Mesothelial cell of epicardium (in vitro differentiated cells): ENCODE results near the gene ALG14. TPM values are rescaled to one million over a fixed set of nuclear protein-coding genes. Genes with fewer than 3 reads are reported as not detected.
A peak's percentile ranks its signal among the peaks of the same experiment; 100 is the strongest.

Experiments
- DNase-seq, 2 experiments: peaks; one replicate each; pipeline ENCODE4 v3.0.0; 2021; ENCODE audit warnings: low spot score in 2 of 2; ENCODE audit not compliant: unreplicated experiment in 2 of 2
- H3K27ac Mint-ChIP-seq: 2 replicates; pipeline ENCODE4 v1.8.0; 2021; ENCODE audit warnings: mixed read lengths
- H3K27me3 Mint-ChIP-seq: 2 replicates; pipeline ENCODE4 v1.8.0; 2021; ENCODE audit warnings: low read depth, mixed read lengths
- H3K36me3 Mint-ChIP-seq: 2 replicates; pipeline ENCODE4 v1.8.0; 2021; ENCODE audit warnings: mixed read lengths
- H3K4me1 Mint-ChIP-seq: 2 replicates; pipeline ENCODE4 v1.8.0; 2021; ENCODE audit warnings: mixed read lengths
- H3K4me3 Mint-ChIP-seq: 2 replicates; pipeline ENCODE4 v1.8.0; 2021; ENCODE audit warnings: mild to moderate bottlenecking, moderate library complexity, mixed read lengths
- H3K9me3 Mint-ChIP-seq: 2 replicates; pipeline ENCODE4 v1.8.0; 2021; ENCODE audit warnings: mixed read lengths
- CTCF ChIP-seq: fragments of 200-600 bp; sonication (generic); IDR thresholded peaks from one replicate; pipeline ENCODE4 v1.5.0; 2021; ENCODE audit warnings: antibody characterized with exemption; ENCODE audit not compliant: unreplicated experiment
- total RNA-seq: library from RNA; stranded (reverse); gene quantifications from 3 replicates; pipeline ENCODE4 v1.2.1, GENCODE V29; 2021

Gene ALG14
- total RNA-seq, 1 donor from 2014 or later: 5.0 TPM

- H3K9me3 Mint-ChIP-seq: no peaks in the 10 kb centered on the region
- TF ChIP-seq CTCF: no peak
- peaks cover 7% of the 10 kb centered on the region for H3K36me3 Mint-ChIP-seq
- H3K4me3 Mint-ChIP-seq: peak overlapping the region; percentile 95
- DNase-seq: no peak
- H3K4me1 Mint-ChIP-seq: peaks cover 55% of the 10 kb centered on the region
- H3K27ac Mint-ChIP-seq: peak overlapping the region; percentile 100
- H3K27me3 Mint-ChIP-seq: no peaks in the 10 kb centered on the region
Measured at GRCh38 chr1:94928293-94928939, 144.3 kb downstream of the ALG14 start.

- Mint-ChIP-seq H3K27me3 (no peaks in the 10 kb centered on the region), H3K9me3 (no peaks in the 10 kb centered on the region), H3K36me3 (peaks cover 2% of the 10 kb centered on the region), H3K4me1 (peaks cover 63% of the 10 kb centered on the region), H3K4me3 (peak overlapping the region; percentile 95), H3K27ac (peak overlapping the region; percentile 100)
- no peak for DNase-seq
- no peak for TF ChIP-seq CTCF
Measured at GRCh38 chr1:94927405-94928175, 145.2 kb downstream of the ALG14 start.

GRCh38 chr1:94926915-94927404 is 145.8 kb downstream of the ALG14 start, which contains the start of gene CNN3:
Gene CNN3 (minus strand): TSS chr1:94927110. CDS start chr1:94926894, 216 bp downstream.
- Mint-ChIP-seq H3K4me3 (peak within 1 kb of the TSS; percentile 96), H3K27ac (peak within 1 kb of the TSS; percentile 100), H3K36me3 (peaks cover 2% of the 10 kb centered on the region), H3K4me1 (peaks cover 67% of the 10 kb centered on the region), H3K27me3 (no peaks in the 10 kb centered on the region), H3K9me3 (no peaks in the 10 kb centered on the region)
- no peak for TF ChIP-seq CTCF
- peak; percentile 83 to 93 for DNase-seq

GRCh38 chr1:94926126-94926914 is 146.4 kb downstream of the ALG14 start:
- no peak for TF ChIP-seq CTCF
- H3K36me3 Mint-ChIP-seq: peaks cover 2% of the 10 kb centered on the region
- peaks cover 72% of the 10 kb centered on the region for H3K4me1 Mint-ChIP-seq
- no peaks in the 10 kb centered on the region for H3K27me3 Mint-ChIP-seq
- H3K9me3 Mint-ChIP-seq: no peaks in the 10 kb centered on the region
- peak; percentile 44 to 71 for DNase-seq
- H3K4me3 Mint-ChIP-seq: peak overlapping the region; percentile 96
- peak overlapping the region; percentile 100 for H3K27ac Mint-ChIP-seq

GRCh38 chr1:94925561-94926125 is 147.1 kb downstream of the ALG14 start:
- H3K4me1 Mint-ChIP-seq: peaks cover 69% of the 10 kb centered on the region
- peak; percentile 74 to 82 for DNase-seq
- H3K27me3 Mint-ChIP-seq: no peaks in the 10 kb centered on the region
- H3K27ac Mint-ChIP-seq: peak overlapping the region; percentile 100
- no peak for TF ChIP-seq CTCF
- peak overlapping the region; percentile 96 for H3K4me3 Mint-ChIP-seq
- H3K9me3 Mint-ChIP-seq: no peaks in the 10 kb centered on the region
- H3K36me3 Mint-ChIP-seq: no peaks in the 10 kb centered on the region
